Epithelial cell of umbilical artery (primary cell): ENCODE results near the gene RNF112. TPM values are rescaled to one million over a fixed set of nuclear protein-coding genes. Genes with fewer than 3 reads are reported as not detected.

Experiments used
- total RNA-seq: library from RNA; depleted of rRNA; stranded (reverse); fragments of >200 nt; gene quantifications from 2 replicates; pipeline ENCODE4 v1.2.3, GENCODE V29; 2014

RNF112 gene, protein sequence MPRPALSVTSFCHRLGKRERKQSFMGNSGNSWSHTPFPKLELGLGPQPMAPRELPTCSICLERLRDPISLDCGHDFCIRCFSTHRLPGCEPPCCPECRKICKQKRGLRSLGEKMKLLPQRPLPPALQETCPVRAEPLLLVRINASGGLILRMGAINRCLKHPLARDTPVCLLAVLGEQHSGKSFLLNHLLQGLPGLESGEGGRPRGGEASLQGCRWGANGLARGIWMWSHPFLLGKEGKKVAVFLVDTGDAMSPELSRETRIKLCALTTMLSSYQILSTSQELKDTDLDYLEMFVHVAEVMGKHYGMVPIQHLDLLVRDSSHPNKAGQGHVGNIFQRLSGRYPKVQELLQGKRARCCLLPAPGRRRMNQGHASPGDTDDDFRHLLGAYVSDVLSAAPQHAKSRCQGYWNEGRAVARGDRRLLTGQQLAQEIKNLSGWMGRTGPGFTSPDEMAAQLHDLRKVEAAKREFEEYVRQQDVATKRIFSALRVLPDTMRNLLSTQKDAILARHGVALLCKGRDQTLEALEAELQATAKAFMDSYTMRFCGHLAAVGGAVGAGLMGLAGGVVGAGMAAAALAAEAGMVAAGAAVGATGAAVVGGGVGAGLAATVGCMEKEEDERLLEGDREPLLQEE
- not detected in 2 replicates for total RNA-seq

DNA sequence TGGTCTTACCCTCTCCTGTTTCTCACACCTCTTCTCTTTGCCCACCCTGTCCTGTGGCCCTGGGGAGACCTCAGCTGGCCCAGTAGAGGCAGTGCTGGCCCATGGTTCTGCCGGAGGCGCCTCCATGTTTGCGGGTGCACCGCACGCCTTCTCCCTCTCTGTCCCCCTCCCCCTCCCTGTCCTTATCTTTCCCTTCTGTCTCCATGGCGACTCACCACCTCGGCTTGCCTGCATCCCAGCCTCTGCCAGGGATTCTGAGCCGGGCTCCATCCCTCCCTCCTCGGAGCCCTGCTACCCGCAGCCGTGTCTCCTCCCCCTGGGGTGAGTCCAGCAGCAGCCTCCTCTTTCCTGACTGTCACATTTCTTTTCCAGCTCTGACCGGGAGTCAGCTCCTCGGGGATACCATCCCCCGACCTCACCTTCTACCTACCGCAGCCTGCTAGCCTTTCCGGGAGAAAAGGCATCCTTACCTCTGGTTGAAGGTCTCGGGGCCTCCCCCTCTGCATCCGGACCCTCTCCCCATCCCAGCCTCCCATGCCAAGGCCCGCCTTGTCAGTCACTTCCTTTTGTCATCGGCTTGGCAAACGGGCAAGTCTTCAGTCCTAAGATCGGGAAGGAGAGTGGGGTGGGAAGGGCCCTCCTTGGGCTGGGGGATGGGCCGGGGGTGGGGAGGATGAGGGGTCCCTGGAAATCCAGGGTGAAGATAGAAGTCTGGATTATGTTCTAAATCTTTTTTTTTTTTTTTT is at the start of gene RNF112:
Gene RNF112, plus strand, starts transcription at position 358 of the 746 bp plus-strand sequence. Its CDS starts 177 bp downstream, at position 535.

DNA sequence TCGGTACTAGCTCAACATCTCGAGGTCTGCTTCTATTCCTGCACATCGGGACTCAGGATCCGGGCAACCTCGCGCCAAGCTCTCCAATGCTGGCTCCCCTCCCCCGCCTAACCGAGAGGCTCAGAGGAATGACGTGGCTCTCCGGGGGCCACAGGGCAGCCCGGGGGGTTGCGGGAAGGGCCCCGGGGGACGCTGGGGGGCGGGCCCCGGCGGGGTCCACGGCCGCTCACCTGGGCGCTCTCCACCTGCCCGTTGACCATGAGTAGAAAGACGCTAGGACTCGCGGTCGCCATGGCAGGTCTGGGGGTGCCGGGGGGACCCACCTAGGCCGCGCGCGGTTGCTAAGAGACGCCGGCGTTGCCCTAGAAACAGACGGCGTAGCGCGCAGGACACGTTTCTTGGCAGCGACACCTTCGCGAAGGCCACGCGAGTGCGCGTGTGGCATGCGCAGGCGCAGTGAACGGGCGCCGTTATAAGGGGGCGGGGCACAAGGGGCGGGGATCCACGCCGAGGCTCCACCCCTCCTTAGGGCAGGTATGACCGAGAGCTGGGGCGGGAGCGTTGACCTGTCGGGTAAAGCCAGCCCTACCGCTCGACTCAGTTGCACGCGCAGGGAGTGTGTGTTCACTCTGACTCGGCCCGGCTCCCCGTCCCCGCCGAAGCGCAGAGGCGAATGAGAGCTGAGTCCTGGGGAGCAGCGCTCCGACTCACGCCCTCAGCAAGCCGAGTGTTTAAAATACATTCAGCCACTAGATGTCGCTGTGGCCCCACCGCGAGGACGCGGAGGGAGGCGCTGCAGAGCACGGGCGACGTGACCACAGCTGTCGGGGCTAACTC is 48.5 kb upstream of the RNF112 start, which contains the start of gene B9D1:
Gene B9D1, minus strand, starts transcription at position 447 of the 837 bp plus-strand sequence. Its CDS starts 154 bp downstream, at position 293.

DNA sequence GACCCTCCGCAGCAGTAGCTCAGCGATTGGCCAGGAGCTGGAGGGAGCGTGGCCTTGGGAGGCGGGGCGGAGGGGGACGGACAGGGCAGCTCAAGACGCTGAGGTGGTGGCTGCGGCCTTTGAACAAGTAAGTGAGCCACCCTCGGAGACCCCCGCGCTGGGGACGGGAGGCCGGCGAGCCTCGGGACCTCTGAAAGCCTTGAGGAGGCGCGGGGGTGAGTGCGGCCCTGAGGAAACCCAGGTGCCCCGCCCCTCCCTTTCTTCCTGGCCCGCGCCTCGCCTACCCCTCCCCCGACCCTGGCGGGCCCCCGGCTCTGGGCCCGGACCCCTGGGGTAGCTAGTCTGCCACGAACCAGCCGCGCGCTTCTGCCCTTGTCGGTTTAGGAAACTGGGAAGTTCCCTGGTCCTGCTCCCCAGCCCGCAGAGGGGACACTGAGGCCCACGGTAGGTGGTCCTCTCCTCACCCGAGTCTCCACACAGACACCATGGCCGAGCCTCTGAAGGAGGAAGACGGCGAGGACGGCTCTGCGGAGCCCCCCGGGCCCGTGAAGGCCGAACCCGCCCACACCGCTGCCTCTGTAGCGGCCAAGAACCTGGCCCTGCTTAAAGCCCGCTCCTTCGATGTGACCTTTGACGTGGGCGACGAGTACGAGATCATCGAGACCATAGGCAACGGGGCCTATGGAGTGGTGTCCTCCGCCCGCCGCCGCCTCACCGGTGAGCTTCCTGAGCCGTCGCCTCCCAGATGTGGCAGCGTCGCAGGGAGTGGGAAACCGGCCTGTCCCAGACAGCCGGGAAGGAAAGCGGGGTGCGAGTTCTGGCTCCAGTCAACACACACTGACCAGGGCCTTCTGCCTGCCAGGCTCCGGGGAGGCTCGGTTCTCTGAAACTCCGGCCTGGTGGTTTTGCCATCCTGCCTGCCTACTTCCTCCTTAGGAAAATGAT is 32.3 kb upstream of the RNF112 start, which contains the start of gene MAPK7:
Gene MAPK7, plus strand, starts transcription at position 83 of the 945 bp plus-strand sequence. Its CDS starts 403 bp downstream, at position 486.

GRCh38 chr17:19386974-19387920 is 23.8 kb upstream of the RNF112 start, which contains the start of gene MFAP4:
Gene MFAP4 (minus strand): TSS chr17:19387190. CDS start chr17:19387155, 35 bp downstream.

Other genes with a start within 250 kb of the RNF112 start
- 23.7 and 31.0 TPM in 2 replicates for gene EPN2, start 173.9 kb upstream of the RNF112 start, total RNA-seq
- gene B9D1, start 48.5 kb upstream of the RNF112 start, total RNA-seq: 24.5 and 32.5 TPM in 2 replicates
- 10.1 and 13.8 TPM in 2 replicates for gene MAPK7, start 32.7 kb upstream of the RNF112 start, total RNA-seq
- gene MFAP4, start 24.0 kb upstream of the RNF112 start, total RNA-seq: under 0.01 and 0.30 TPM in 2 replicates
- gene SLC47A1, start 122.6 kb downstream of the RNF112 start, total RNA-seq: 2.3 and 4.4 TPM in 2 replicates
- gene ALDH3A2, start 237.5 kb downstream of the RNF112 start, total RNA-seq: 50.7 and 69.1 TPM in 2 replicates